ENCODE results near the gene ZNF431.

DNA sequence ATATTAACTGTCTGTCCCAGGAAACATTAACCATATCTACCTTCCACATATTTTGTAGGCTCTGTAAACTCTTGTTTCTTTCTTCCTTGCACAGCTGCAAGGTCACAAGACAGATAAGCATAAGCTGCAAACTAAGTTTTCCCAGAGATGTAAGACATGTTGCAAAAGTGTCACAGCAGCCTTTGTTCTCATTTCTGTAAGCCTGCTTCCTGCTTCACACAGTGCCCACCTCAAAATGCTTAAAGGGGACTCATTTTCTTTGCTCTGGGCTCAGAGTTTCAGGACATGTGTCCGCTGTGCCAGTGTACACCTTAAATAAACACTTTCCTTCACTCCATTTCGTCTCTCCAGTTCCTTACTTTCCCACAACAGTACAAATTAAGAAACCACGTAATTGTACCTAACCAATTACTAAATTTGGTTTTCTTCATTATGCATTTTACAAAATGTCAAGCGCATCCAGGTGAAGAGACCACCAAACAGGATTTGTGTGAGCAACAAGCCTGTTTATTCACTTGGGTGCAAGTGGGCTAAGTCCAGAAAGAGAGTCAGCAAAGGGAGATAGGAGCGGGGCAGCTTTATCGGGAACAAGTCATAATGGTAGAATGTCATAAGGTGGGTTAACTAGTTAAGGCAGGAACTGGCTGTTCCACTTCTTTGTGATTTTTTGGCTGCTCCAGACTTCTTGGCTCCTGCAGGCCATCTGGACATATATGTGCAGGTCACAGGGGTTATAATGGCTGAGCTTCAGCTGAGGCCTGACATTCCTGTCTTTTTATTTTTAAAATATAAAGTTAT is 12.7 kb upstream of the ZNF431 start:
- TF ChIP-seq BRCA1 (IDR thresholded peaks at IDR 0.05) = no peak
- TF ChIP-seq BRCA1 (CRISPR knock-in tag; IDR thresholded peaks at IDR 0.05) = no peak
- TF ChIP-seq ZBTB1 (CRISPR knock-in tag; IDR thresholded peaks at IDR 0.05; ENCODE audit: borderline replicate concordance, low read depth) = no peak
